Measurements from ENCODE around the gene TPSB2.
A peak's percentile ranks its signal among the peaks of the same experiment; 100 is the strongest.
"Not testable (repeated sequence)": the region's sequence is repeated elsewhere in the genome, so short reads cannot be mapped to it uniquely, and the experiment has no call there.

TPSB2 gene

GRCh38 chr16:1230084-1230470 is at the start of gene TPSB2:
Gene TPSB2 (minus strand): TSS chr16:1230184. CDS start chr16:1229951, 233 bp downstream.
- DNase-seq, result not testable (repeated sequence)

GRCh38 chr16:1279081-1279944 is 49.3 kb upstream of the TPSB2 start:
- DNase-seq, result no peak

- no peak for DNase-seq
Observed at GRCh38 chr16:1278477-1278876, 48.5 kb upstream of the TPSB2 start.

GRCh38 chr16:1277617-1278282 is 47.8 kb upstream of the TPSB2 start:
- no peak for DNase-seq

GRCh38 chr16:1277151-1277598 is 47.2 kb upstream of the TPSB2 start:
- no peak for DNase-seq

GRCh38 chr16:1276580-1276878 is 46.5 kb upstream of the TPSB2 start:
- DNase-seq, result no peak

DNA sequence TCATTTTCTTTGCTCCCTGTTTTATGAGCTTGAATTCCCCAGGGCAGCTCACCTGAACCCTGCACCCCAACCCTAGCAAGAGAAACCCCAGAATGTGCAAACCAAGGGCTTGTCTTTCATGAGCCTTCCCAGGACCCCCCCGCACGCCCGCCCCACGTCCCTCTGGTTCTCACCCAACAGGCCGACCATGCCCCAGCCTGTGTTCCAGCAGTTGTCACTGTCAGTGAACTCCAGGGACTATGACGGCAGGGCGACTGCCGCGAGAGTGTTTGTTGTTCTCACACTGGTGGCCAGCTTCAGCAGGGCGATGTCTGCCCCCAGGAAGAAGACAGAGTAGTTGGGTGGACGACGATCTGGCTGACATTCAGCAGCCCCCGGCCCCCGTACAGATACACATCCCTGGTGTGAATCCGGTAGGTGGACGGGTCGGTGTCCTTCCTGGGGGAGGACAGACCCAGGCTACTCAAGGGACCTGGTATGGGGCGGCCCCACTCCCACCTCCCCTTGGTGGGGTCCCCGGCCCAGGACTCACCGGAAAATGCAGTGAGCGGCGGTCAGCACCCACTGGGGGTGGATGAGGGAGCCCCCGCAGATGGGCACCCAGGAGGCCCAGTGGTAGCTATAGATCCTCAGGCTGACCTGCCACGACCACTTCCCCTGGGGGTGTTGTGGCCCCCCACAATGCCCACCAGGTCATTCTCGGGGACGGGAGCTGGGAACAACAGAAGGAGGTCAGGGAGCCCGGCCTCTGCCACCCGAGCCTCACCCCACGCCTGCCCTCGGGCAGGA is 46.0 kb upstream of the TPSB2 start:
- no peak for DNase-seq

DNA sequence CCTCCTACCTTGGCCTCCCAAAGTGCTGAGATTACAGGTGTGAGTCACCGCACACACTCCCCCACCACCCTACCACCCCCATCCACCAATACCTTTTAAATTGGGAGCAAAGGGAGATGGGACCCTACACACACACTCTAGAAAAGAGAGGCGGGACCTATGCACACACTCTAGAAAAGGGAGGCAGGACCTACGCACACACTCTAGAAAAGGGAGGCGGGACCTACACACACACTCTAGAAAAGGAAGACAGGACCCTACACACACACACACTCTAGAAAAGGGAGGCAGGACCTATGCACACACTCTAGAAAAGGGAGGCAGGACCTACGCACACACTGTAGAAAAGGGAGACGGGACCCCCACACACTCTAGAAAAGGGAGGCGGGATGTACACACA is 44.8 kb upstream of the TPSB2 start:
- no peak for DNase-seq

GRCh38 chr16:1273816-1274215 is 43.8 kb upstream of the TPSB2 start:
- DNase-seq, result no peak

DNA sequence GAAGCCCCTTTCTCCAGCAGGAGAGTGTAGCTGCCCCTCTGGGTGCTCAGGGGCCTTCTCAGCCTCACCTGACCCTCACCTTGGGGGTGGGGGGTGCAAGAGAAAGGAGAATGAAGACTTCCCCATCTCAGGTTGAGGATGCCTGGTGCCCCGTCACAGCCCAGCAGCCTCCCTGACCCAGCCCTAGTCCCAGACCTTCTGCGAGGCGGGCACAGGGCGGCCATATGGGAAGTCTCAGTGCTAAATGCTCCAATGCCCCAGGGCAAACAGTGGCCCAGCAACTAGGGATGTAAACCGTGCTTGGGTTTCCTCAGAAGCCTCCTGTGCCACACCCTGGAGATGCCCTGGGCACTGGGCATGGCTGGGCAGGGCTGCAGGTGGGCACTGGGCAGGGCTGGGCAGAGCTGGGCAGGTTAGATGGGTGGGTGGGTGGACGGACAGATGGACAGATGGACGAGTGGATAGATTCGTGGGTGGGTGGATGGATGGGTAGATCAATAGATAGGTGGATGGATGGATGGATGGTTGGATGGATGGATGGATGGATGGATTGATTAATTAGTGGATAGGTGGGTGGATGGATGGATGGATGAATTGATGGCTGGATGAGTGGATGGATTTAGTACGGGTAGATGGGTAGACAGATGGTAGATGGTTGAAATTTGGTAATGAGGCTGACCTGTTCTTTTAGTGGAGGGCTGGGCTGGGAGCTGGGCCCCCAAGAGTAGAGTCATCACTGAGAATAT is 42.6 kb upstream of the TPSB2 start:
- no peak for DNase-seq

- peak; percentile 77 for DNase-seq
Observed at GRCh38 chr16:1271724-1272413, 41.9 kb upstream of the TPSB2 start.

DNA sequence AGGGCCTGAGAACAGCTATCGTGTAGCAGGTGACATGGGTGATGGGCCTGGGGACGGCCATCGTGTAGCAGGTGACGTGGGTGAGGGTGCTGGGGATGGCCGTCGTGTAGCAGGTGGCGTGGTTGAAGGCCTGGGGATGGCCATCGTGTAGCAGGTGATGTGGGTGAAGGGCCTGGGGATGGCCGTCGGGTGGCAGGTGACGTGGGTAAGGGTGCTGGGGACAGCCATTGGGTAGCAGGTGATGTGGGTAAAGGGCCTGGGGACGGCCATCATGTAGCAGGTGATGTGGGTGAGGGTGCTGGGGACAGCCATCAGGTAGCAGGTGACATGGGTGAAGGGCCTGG is 41.4 kb upstream of the TPSB2 start:
- DNase-seq, result no peak

DNA sequence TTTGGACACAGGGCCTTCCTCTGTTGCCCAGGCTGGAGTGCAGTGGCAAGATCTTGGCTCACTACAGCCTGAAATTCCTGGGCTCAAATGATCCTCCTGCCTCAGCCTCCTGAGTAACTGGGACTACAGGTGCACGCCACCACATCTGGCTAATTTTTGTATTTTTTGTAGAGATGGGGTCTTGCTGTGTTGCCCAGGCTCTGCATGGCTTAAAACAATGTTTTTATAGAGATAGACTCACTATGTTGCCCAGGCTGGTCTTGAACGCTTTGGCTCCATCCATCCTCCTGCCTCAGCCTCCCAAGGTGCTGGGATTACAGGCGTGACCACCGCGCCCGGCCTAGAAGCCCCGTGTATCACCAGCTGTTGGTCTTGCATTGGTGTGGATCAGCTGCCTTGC is 39.4 kb upstream of the TPSB2 start:
- not testable (repeated sequence) for DNase-seq

- no peak for DNase-seq
Observed at GRCh38 chr16:1265826-1266225, 35.8 kb upstream of the TPSB2 start.

- no peak for DNase-seq
Observed at GRCh38 chr16:1265090-1265630, 35.2 kb upstream of the TPSB2 start.

DNA sequence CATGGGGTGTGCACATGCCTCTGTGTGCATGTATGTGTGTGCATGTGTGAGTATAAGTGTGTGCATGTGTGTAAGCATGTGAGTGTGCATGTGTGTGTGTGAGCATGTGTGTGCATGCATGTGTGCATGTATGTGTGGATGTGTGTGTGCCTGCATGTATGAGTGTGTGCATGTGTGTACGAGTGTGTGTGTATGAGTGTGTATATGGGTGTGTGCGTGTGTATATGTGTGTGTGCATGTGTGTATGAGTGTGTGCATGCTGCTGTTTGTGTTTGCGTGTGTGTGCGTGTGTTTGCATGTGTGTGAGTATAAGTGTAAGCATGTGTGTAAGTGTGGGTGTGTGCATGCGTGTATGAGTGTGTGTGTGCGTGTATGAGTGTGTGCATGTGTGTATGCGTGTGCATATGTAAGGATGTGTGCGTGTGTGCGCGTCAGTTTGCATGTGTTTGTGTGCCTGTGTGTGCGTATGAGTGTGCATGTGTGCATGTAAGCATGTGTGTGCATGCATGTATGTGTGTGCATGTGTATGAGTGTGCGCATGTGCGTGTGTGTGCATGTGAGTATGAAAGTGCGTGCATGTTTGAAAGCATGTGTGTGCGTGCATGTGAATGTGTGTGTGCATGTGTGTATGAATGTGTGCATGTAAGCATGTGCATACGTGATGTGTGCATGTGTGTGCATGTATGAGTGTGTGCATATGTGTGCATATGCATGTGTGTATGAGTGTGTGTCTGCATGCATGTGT is 34.5 kb upstream of the TPSB2 start:
- DNase-seq, result no peak

GRCh38 chr16:1263591-1264344 is 33.8 kb upstream of the TPSB2 start:
- no peak for DNase-seq

GRCh38 chr16:1262846-1263221 is 32.9 kb upstream of the TPSB2 start:
- no peak for DNase-seq

DNA sequence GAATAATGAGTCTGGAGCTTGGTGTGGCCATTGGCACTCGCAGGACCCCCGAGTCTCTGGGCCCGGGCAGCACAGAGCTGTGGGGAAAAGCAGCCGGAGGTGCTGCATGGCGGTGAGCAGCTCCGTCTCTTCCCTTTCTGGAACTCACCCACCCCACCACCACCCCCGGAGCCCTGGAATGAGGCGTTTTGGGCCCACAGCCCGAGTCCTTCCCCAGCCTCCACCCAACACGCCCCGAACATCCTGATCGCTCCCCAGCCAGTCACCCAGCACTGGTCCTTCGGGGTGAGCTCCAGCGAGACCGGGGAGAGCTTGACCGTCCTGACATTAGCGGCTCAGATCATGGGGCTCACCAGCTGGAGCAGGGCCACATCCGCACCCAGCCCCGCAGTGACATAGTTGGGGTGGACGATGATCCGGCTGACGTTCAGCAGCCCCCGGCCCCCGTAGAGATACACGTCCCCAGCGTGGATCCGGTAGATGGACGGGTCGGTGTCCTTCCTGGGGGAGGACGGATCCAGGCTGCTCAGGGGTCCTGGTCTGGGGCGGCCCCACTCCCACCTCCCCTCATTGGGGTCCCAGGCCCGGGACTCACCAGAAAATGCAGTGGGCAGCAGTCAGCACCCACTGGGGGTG is 32.3 kb upstream of the TPSB2 start:
- DNase-seq, result no peak

All from NCI-H510A treated with DMSO at 0.1 percent for 48 hours (cell line).